GM23338 (cell line): ENCODE measurements around the gene SMIM45.

Source experiments
- CTCF ChIP-seq, 2 experiments: fragments of 200-600 bp in 1 of 2; sonication (generic) in 1 of 2; conservative IDR thresholded peaks; 2 replicates each; pipeline versions ENCODE4 v1.5.1 to v1.6.1; 2016 to 2017; ENCODE audit warnings: antibody characterized with exemption in 2 of 2, low read depth in 2 of 2, mild to moderate bottlenecking in 2 of 2, moderate library complexity in 1 of 2
- EZH2 ChIP-seq: fragments of 200-600 bp; sonication (generic); IDR thresholded peaks from one replicate; pipeline ENCODE4 v1.8.0; 2017; ENCODE audit warnings: antibody characterized with exemption, mild to moderate bottlenecking, low read depth; ENCODE audit not compliant: unreplicated experiment
- EZH2phosphoT487 ChIP-seq: fragments of 200-600 bp; sonication (generic); IDR thresholded peaks from one replicate; pipeline ENCODE4 v1.8.1; 2018; ENCODE audit warnings: antibody characterized with exemption; ENCODE audit not compliant: unreplicated experiment
- JUNB ChIP-seq: IDR thresholded peaks from one replicate; pipeline ENCODE4 v1.6.1; 2016; ENCODE audit warnings: antibody characterized with exemption; ENCODE audit not compliant: unreplicated experiment
- NANOG ChIP-seq: IDR thresholded peaks from 2 replicates; pipeline ENCODE4 v1.6.1; 2016; ENCODE audit warnings: antibody characterized with exemption, borderline replicate concordance
- POLR2AphosphoS5 ChIP-seq: IDR thresholded peaks from 2 replicates; pipeline ENCODE4 v1.6.1; 2016; ENCODE audit warnings: antibody characterized with exemption, low read depth
- ZNF114 ChIP-seq: fragments of 250-450 bp; sonication (Bioruptor Pico); IDR thresholded peaks from 2 replicates; pipeline ENCODE4 v1.5.0; 2020; ENCODE audit warnings: mild to moderate bottlenecking, moderate library complexity

GRCh38 chr22:41943661-41944209 lies 8.2 kb upstream of the SMIM45 start:
- TF ChIP-seq CTCF (conservative IDR thresholded peaks at IDR 0.05; ENCODE audit: low read depth in 2 of 2) (no peak), JUNB (no peak), EZH2phosphoT487 (no peak), EZH2 (no peak), NANOG (no peak), POLR2AphosphoS5 (no peak), ZNF114 (CRISPR knock-in tag) (no peak)
